AG20443 (cell line): ENCODE data around the gene AARS1.
"Not testable (repeated sequence)": the region's sequence is repeated elsewhere in the genome, so short reads cannot be mapped to it uniquely, and the experiment has no call there.

Experiments used
- DNase-seq: peaks from one replicate; pipeline ENCODE4 v3.0.0; 2012; ENCODE audit warnings: low spot score, mixed read lengths

AARS1 gene

GRCh38 chr16:70289229-70290094 is at the start of gene AARS1:
Gene AARS1, minus strand, starts transcription at chr16:70289506. Its CDS starts 6,743 bp downstream, at chr16:70282763.
- peak; percentile 97 for DNase-seq

- DNase-seq: no peak
Observed at GRCh38 chr16:70337814-70338213, 48.5 kb upstream of the AARS1 start.

GRCh38 chr16:70332728-70333127 is 43.4 kb upstream of the AARS1 start:
- DNase-seq: not testable (repeated sequence)

GRCh38 chr16:70331588-70332358 is 42.5 kb upstream of the AARS1 start:
- peak; percentile 29 for DNase-seq

- DNase-seq: no peak
Observed at GRCh38 chr16:70331091-70331490, 41.8 kb upstream of the AARS1 start.

GRCh38 chr16:70324998-70325747 is 35.9 kb upstream of the AARS1 start:
- DNase-seq: no peak

GRCh38 chr16:70320121-70320520 is 30.8 kb upstream of the AARS1 start:
- DNase-seq: no peak

GRCh38 chr16:70307726-70308125 is 18.4 kb upstream of the AARS1 start:
- not testable (repeated sequence) for DNase-seq

GRCh38 chr16:70306880-70307279 is 17.6 kb upstream of the AARS1 start:
- no peak for DNase-seq

GRCh38 chr16:70304892-70305448 is 15.7 kb upstream of the AARS1 start:
- no peak for DNase-seq

- no peak for DNase-seq
Observed at GRCh38 chr16:70302745-70303144, 13.4 kb upstream of the AARS1 start.

GRCh38 chr16:70301121-70301520 is 11.8 kb upstream of the AARS1 start:
- no peak for DNase-seq

- peak; percentile 91 for DNase-seq
Observed at GRCh38 chr16:70298988-70299938, 10.0 kb upstream of the AARS1 start, which contains the start of gene DDX19B. Gene DDX19B, plus strand, starts transcription at chr16:70299186. Its CDS starts 112 bp downstream, at chr16:70299298.

GRCh38 chr16:70295634-70296033 is 6.3 kb upstream of the AARS1 start:
- DNase-seq: no peak

- DNase-seq: no peak
Observed at GRCh38 chr16:70294385-70295025, 5.2 kb upstream of the AARS1 start.

- DNase-seq: not testable (repeated sequence)
Observed at GRCh38 chr16:70292148-70292547, 2.8 kb upstream of the AARS1 start.

GRCh38 chr16:70290949-70291519 is 1.7 kb upstream of the AARS1 start:
- no peak for DNase-seq

GRCh38 chr16:70287304-70287971 is 1.9 kb downstream of the AARS1 start:
- DNase-seq: not testable (repeated sequence)

GRCh38 chr16:70276392-70276791 is 12.9 kb downstream of the AARS1 start:
- no peak for DNase-seq
